Measurements from ENCODE around the gene ADCK1. TPM values are rescaled to one million over a fixed set of nuclear protein-coding genes. Genes with fewer than 3 reads are reported as not detected.

Gene ADCK1
- total RNA-seq, 4 donors from 2014 or later = 3.5 to 11.0 (median 5.5) TPM

- no peak for DNase-seq
- no peak for TF ChIP-seq POLR2A (IDR thresholded peaks at IDR 0.05)
- no peak for TF ChIP-seq CTCF (IDR thresholded peaks at IDR 0.05 in 4 of 5, conservative IDR thresholded peaks at IDR 0.05 in 1 of 5)
- in situ Hi-C loops (cut with MboI; ENCODE audit: low sequenced_read_pairs in 4 of 4) = no loop called here
These were observed 80.1 kb downstream of the ADCK1 start for GRCh38 chr14:77880056-77880455.

GRCh38 chr14:77882098-77882497 lies 82.2 kb downstream of the ADCK1 start:
- H3K27me3 ChIP-seq = no peaks in the 10 kb centered on the region
- ATAC-seq (no peak), DNase-seq (no peak)
- TF ChIP-seq CTCF (IDR thresholded peaks at IDR 0.05 in 4 of 5, conservative IDR thresholded peaks at IDR 0.05 in 1 of 5) (no peak), POLR2A (IDR thresholded peaks at IDR 0.05) (no peak)
- H3K4me1 ChIP-seq = no peaks in the 10 kb centered on the region
- H3K36me3 ChIP-seq = no peaks in the 10 kb centered on the region
- no peak overlapping the region for H3K4me3 ChIP-seq
- in situ Hi-C loops (cut with MboI; ENCODE audit: low sequenced_read_pairs in 4 of 4) = no loop called here
- H3K27ac ChIP-seq = no peak overlapping the region
- intact Hi-C loops (cut with DNase I; ENCODE audit: low total_unique reads) = no loop called here
- H3K9me3 ChIP-seq = no peaks in the 10 kb centered on the region

More at GRCh38 chr14:77880056-77880455, 80.1 kb downstream of the ADCK1 start:
- H3K4me1 ChIP-seq = no peaks in the 10 kb centered on the region
- no peaks in the 10 kb centered on the region for H3K9me3 ChIP-seq
- no peaks in the 10 kb centered on the region for H3K36me3 ChIP-seq
- H3K4me3 ChIP-seq = no peak overlapping the region
- no peak for ATAC-seq
- no peaks in the 10 kb centered on the region for H3K27me3 ChIP-seq
- intact Hi-C loops (cut with DNase I; ENCODE audit: low total_unique reads) = no loop called here
- no peak overlapping the region for H3K27ac ChIP-seq

- peaks cover 0 to 2% of the 10 kb centered on the region in 2 donors for H3K36me3 ChIP-seq
- intact Hi-C loops (cut with DNase I; ENCODE audit: low total_unique reads) (no loop called here), in situ Hi-C loops (cut with MboI; ENCODE audit: low sequenced_read_pairs in 4 of 4) (no loop called here)
- no peaks in the 10 kb centered on the region for H3K27me3 ChIP-seq
- H3K4me1 ChIP-seq = no peaks in the 10 kb centered on the region
- ATAC-seq (peak; percentile 41), DNase-seq (peak in 1 of 2 donors; percentile 21)
- no peaks in the 10 kb centered on the region for H3K9me3 ChIP-seq
- TF ChIP-seq CTCF (IDR thresholded peaks at IDR 0.05 in 4 of 5, conservative IDR thresholded peaks at IDR 0.05 in 1 of 5) = no peak
- no peak for TF ChIP-seq POLR2A (IDR thresholded peaks at IDR 0.05)
- H3K4me3 ChIP-seq = no peak overlapping the region
- H3K27ac ChIP-seq = no peak overlapping the region
These were observed 82.7 kb downstream of the ADCK1 start for GRCh38 chr14:77882636-77883035.

- peaks cover 0 to 8% of the 10 kb centered on the region in 2 donors for H3K36me3 ChIP-seq
- no peak for DNase-seq
- H3K27ac ChIP-seq = no peak overlapping the region
- in situ Hi-C loops (cut with MboI; ENCODE audit: low sequenced_read_pairs in 4 of 4) = no loop called here
- no peak overlapping the region for H3K4me3 ChIP-seq
- ATAC-seq = no peak
- H3K27me3 ChIP-seq = no peaks in the 10 kb centered on the region
- H3K9me3 ChIP-seq = no peaks in the 10 kb centered on the region
- H3K4me1 ChIP-seq = no peaks in the 10 kb centered on the region
- intact Hi-C loops (cut with DNase I; ENCODE audit: low total_unique reads) = no loop called here
- TF ChIP-seq POLR2A (IDR thresholded peaks at IDR 0.05) (no peak), CTCF (IDR thresholded peaks at IDR 0.05 in 4 of 5, conservative IDR thresholded peaks at IDR 0.05 in 1 of 5) (no peak)
These were observed 83.4 kb downstream of the ADCK1 start for GRCh38 chr14:77883131-77883846.

- intact Hi-C loops (cut with DNase I; ENCODE audit: low total_unique reads) = no loop called here
- ATAC-seq = no peak
- in situ Hi-C loops (cut with MboI; ENCODE audit: low sequenced_read_pairs in 4 of 4) = no loop called here
- no peaks in the 10 kb centered on the region for H3K9me3 ChIP-seq
- H3K36me3 ChIP-seq = peaks cover 0 to 8% of the 10 kb centered on the region in 2 donors
- no peaks in the 10 kb centered on the region for H3K27me3 ChIP-seq
- no peak for TF ChIP-seq POLR2A (IDR thresholded peaks at IDR 0.05)
- no peak for TF ChIP-seq CTCF (IDR thresholded peaks at IDR 0.05 in 4 of 5, conservative IDR thresholded peaks at IDR 0.05 in 1 of 5)
- no peak overlapping the region for H3K4me3 ChIP-seq
- DNase-seq = no peak
- no peak overlapping the region for H3K27ac ChIP-seq
- H3K4me1 ChIP-seq = no peaks in the 10 kb centered on the region
These were observed 83.9 kb downstream of the ADCK1 start for GRCh38 chr14:77883847-77884238.
